Esophagus muscularis mucosa (tissue), 4 donors: Measurements from ENCODE around the gene DAG1. TPM values are rescaled to one million over a fixed set of nuclear protein-coding genes. Genes with fewer than 3 reads are reported as not detected.

Experiments used
- DNase-seq: peaks from one replicate; pipeline ENCODE4 v3.0.0-alpha.2; 2017; ENCODE audit errors: extremely low spot score
- H3K27ac ChIP-seq, 4 donors: fragments of 200-600 bp; sonication (generic); replicated peaks in 1 of 4; 1 replicate in 3 of 4; 2 replicates in 1 of 4; pipeline ENCODE4 v1.5.1; 2016 to 2019; ENCODE audit warnings: mild to moderate bottlenecking in 1 of 4
- H3K27me3 ChIP-seq, 4 donors: fragments of 200-600 bp; sonication (generic); one replicate each; pipeline versions ENCODE4 v1.5.1 to v1.6.0; 2016 to 2019
- H3K36me3 ChIP-seq, 4 donors: fragments of 200-600 bp; sonication (generic); one replicate each; pipeline ENCODE4 v1.5.1; 2016 to 2019
- H3K4me1 ChIP-seq, 4 donors: fragments of 200-600 bp; sonication (generic); one replicate each; pipeline ENCODE4 v1.5.1; 2016 to 2019
- H3K4me3 ChIP-seq, 4 donors: fragments of 200-600 bp; sonication (generic); 1 replicate in 2 of 4; 2 replicates in 2 of 4; pipeline ENCODE4 v1.5.1; 2016 to 2019; ENCODE audit warnings: mild to moderate bottlenecking in 4 of 4, moderate library complexity in 1 of 4
- H3K9me3 ChIP-seq, 4 donors: fragments of 200-600 bp; sonication (generic); 1 replicate in 3 of 4; 2 replicates in 1 of 4; pipeline ENCODE4 v1.5.1; 2016 to 2019
- EP300 ChIP-seq: sonication (generic); formaldehyde crosslinking; IDR thresholded peaks from one replicate; pipeline ENCODE4 v1.6.1; 2017; ENCODE audit warnings: antibody characterized with exemption
- POLR2A ChIP-seq: fragments of 450-650 bp; IDR thresholded peaks from one replicate; pipeline ENCODE4 v1.6.1; 2017; ENCODE audit warnings: antibody characterized with exemption, moderate library complexity, mild to moderate bottlenecking, low read depth
- POLR2AphosphoS5 ChIP-seq, 2 donors: sonication (generic); formaldehyde crosslinking; IDR thresholded peaks; one replicate each; pipeline ENCODE4 v1.6.1; 2017; ENCODE audit warnings: antibody characterized with exemption in 2 of 2
- WGBS: methylation state at CpG from one replicate; pipeline ENCODE4 v1.1.5; 2018; 5-methylcytosine and 5-hydroxymethylcytosine counted together
- intact Hi-C: fragments of 100-400 bp; cut with DNase I; formaldehyde crosslinking; loops from one replicate; pipeline ENCODE4 v1.15.1; 2023
- total RNA-seq, 4 donors: library from RNA; depleted of rRNA; stranded (reverse); fragments of >200 nt; gene quantifications; one replicate each; pipeline versions ENCODE4 v1.1.0 to v1.2.1, GENCODE V29; 2016
- TF ChIP-seq, protein P1 (sequence below), 3 experiments: fragments of 200-600 bp in 2 of 3; fragments of 450-650 bp in 1 of 3; sonication (generic) in 2 of 3; IDR thresholded peaks; one replicate each; pipeline ENCODE4 v1.5.1; 2017 to 2019; ENCODE audit warnings: antibody characterized with exemption in 3 of 3, mild to moderate bottlenecking in 2 of 3, moderate library complexity in 1 of 3

Gene DAG1
- total RNA-seq, 4 donors from 2014 or later: 89.3 to 190 (median 135) TPM

DNA sequence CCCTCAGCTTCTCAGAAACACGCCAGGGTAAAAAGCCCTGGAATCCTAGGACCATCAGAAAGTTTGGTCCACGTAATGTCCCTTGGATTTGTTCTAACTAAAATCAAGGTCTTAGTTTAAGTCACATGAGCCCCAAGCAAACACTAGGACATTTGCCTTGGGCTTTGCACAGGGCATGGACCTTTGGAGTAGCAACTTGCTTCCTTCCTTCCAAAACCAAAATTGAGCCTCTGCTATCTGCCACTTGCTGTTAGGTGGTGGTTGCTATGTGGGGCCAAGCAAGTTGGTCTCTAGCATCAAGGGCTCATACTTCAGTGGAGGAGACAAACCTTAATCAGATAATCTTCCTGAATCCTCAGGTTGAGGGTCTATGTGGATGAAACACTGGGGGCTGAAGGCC is 4.0 kb upstream of the DAG1 start:
- Histone ChIP-seq H3K4me1 (peaks cover 32 to 38% (median 35%) of the 10 kb centered on the region in 4 donors), H3K27me3 (no peaks in the 10 kb centered on the region), H3K36me3 (no peaks in the 10 kb centered on the region), H3K27ac (peak overlapping the region; percentile 12 to 96 (median 35)), H3K4me3 (no peak overlapping the region), H3K9me3 (no peaks in the 10 kb centered on the region)
- intact Hi-C loops: no loop called here
- DNase-seq: no peak
- WGBS: 85% methylated on average over 2 of the region's 2 CpGs
- no peak for TF ChIP-seq POLR2A

DNA sequence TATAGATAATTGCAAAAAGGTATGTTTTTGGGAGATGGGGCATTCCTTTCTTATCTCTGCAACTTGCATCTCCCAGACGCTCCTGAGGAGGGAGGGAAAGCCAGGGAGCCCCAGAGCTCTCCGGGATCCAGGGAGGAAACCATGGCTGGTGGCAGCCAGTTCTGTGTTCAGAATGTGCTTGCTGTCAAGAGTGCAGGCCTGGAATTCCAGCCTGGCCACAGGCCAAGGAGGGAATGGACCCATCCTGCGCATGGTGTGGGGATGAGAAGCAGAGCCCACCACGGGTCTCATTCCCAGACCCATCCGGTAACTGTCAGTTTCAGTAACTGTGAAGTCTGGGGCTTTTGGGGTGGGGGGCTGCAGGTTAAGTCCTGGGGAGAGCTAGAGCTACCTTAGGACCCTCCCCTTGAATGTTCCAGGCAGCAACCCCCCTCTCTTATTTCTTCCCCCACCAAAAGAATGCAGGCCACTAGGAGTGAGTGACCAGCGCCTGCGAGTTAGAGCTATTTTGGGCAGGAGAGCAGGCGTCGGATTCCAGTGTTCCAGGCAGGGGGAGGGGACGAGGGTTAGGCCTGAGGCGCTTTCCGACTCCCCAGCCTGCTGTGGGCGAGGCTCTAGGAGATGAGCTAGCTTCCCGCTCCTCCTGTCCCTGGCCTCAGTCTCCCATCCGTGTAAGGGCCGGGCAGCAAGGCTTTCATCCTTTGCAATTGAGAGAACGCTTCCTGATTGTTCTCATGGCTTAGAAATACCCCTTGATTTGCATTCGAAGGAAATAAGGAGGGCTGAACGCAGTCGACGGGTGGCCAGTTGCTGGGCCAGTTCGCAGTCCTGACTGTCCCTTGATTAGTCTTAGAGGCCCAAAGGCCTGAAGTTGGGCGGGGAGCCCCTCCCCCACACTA is 781 bp upstream of the DAG1 start:
- WGBS: 4% methylated on average over 13 of the region's 23 CpGs

DNA sequence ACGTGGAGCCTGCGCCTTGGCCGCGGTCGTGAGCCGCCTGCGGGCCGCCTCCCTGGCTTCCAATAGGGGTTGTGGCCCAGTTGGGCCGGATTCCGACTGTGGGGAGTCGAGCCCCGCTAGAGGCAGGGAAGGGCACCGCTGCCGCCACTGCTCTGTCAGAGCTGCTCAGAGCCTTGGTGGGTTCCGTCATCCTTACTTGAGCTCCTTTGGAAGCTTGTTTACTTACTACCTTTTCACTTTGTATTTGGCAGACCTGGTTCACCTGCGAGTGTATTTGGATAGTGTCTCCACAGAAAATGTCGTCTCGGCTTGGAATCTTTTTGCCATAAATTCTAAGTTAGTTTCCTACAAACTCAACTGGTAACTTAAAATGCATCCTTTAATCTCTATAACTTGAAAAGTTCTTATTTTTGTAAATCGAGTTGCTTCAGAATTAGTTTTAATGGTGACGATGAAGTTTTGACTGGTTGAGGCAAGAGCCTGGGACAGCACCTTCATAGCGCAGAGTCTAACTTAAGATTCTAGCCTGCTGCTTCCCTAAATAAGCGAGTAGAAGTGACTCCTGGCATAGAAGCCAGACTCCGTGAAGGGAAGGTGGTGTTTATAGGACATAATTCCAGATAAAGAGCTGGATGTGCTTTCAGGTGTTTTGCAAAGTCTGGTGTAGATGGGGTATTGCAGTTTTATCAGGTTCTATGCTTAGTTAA is 800 bp downstream of the DAG1 start:
- H3K9me3 ChIP-seq: no peaks in the 10 kb centered on the region
- WGBS: under 1% methylated on average over 11 of the region's 23 CpGs
- H3K36me3 ChIP-seq: peaks cover 0 to 10% (median 2%) of the 10 kb centered on the region in 4 donors
- H3K4me1 ChIP-seq: peaks cover 37 to 61% (median 50%) of the 10 kb centered on the region in 4 donors
- DNase-seq: no peak
- no peaks in the 10 kb centered on the region for H3K27me3 ChIP-seq
- intact Hi-C loops: no loop called here
- peak overlapping the region; percentile 85 to 91 (median 88) for H3K4me3 ChIP-seq
- TF ChIP-seq POLR2AphosphoS5 (IDR thresholded peaks at IDR 0.05) (no peak), EP300 (no peak), POLR2A (no peak)
- TF ChIP-seq, protein P1, sequence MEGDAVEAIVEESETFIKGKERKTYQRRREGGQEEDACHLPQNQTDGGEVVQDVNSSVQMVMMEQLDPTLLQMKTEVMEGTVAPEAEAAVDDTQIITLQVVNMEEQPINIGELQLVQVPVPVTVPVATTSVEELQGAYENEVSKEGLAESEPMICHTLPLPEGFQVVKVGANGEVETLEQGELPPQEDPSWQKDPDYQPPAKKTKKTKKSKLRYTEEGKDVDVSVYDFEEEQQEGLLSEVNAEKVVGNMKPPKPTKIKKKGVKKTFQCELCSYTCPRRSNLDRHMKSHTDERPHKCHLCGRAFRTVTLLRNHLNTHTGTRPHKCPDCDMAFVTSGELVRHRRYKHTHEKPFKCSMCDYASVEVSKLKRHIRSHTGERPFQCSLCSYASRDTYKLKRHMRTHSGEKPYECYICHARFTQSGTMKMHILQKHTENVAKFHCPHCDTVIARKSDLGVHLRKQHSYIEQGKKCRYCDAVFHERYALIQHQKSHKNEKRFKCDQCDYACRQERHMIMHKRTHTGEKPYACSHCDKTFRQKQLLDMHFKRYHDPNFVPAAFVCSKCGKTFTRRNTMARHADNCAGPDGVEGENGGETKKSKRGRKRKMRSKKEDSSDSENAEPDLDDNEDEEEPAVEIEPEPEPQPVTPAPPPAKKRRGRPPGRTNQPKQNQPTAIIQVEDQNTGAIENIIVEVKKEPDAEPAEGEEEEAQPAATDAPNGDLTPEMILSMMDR (IDR thresholded peaks at IDR 0.05): no peak
- peak overlapping the region; percentile 96 to 100 (median 98) for H3K27ac ChIP-seq

More for the DNA sequence above, 781 bp upstream of the DAG1 start:
- peak; percentile 61 for TF ChIP-seq POLR2A
- TF ChIP-seq POLR2AphosphoS5 (IDR thresholded peaks at IDR 0.05): peak in 1 of 2 donors; percentile 24
- TF ChIP-seq, protein P1 (IDR thresholded peaks at IDR 0.05): no peak
- Histone ChIP-seq H3K36me3 (peaks cover 0 to 8% (median 0%) of the 10 kb centered on the region in 4 donors), H3K27me3 (no peaks in the 10 kb centered on the region), H3K4me1 (peaks cover 38 to 57% (median 44%) of the 10 kb centered on the region in 4 donors), H3K9me3 (no peaks in the 10 kb centered on the region), H3K27ac (peak overlapping the region; percentile 96 to 100 (median 98)), H3K4me3 (peak overlapping the region; percentile 85 to 91 (median 88))
- intact Hi-C loops: no loop called here
- DNase-seq: peak; percentile 93

DNA sequence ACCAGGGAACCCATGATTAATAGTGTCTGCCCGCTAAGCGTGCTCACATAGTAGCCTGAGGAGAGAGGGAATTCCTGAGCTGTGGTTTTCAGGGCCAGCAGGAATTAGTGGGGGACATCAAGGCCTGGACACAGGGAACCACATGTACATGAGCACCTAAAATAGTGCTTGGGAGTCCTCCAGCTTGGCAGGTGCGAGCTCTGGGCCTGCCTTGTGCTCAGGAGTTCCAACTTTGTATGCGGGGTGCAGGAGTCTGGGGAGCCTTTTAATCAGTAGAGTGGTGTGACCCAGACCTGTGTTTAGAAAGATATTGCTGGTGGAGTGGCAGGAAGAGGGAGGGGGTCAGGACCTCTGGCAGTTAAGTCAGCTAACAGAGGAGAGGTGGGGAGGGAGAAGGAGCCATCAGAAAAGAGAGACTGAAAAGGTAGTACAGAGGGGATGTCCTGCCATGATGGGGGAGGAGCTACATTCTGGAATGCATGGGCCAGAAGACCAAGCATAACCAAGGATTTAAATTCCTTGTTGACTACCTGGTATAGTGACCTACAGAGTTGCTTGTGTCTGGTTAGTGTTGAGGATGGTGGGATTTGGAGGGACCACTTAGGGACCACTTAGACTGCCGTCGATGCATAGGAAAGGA is 1.9 kb downstream of the DAG1 start:
- 59% methylated on average over 6 of the region's 6 CpGs for WGBS
- no peaks in the 10 kb centered on the region for H3K9me3 ChIP-seq
- peak overlapping the region in 3 of 4 donors; percentile 85 to 90 (median 86) for H3K4me3 ChIP-seq
- peaks cover 4 to 19% (median 5%) of the 10 kb centered on the region in 4 donors for H3K36me3 ChIP-seq
- H3K4me1 ChIP-seq: peaks cover 43 to 71% (median 58%) of the 10 kb centered on the region in 4 donors
- no peaks in the 10 kb centered on the region for H3K27me3 ChIP-seq
- intact Hi-C loops: no loop called here
- DNase-seq: no peak
- peak overlapping the region; percentile 96 to 100 (median 98) for H3K27ac ChIP-seq
- TF ChIP-seq, protein P1 (IDR thresholded peaks at IDR 0.05): no peak
- no peak for TF ChIP-seq POLR2AphosphoS5 (IDR thresholded peaks at IDR 0.05)
- TF ChIP-seq EP300: no peak
- TF ChIP-seq POLR2A: no peak
